K562 (cell line): ENCODE data around the gene ITPK1. TPM values are rescaled to one million over a fixed set of nuclear protein-coding genes. Genes with fewer than 3 reads are reported as not detected.

ENCODE experiments used
- ATAC-seq: fragments of 200-7000 bp; cut with Tn5 transposase; 3 replicates; pipeline ENCODE4 v1.9.1; 2020; ENCODE audit warnings: moderate library complexity
- BruUV-seq: library from RNA; stranded (reverse); fragments of 400-500 nt; replicated peaks from 2 replicates; lab custom pipeline; 2021; lab: Mats Ljungman, UMichigan
- CTCF ChIA-PET: fragments of 300-600 bp; formaldehyde crosslinking; extraction: SDS; loops from one replicate; lab custom pipeline; 2021; ENCODE audit warnings: low intra/inter-chr PET ratio; lab: Yijun Ruan, JAX
- POLR2A ChIA-PET: fragments of 300-600, 350-650 bp; sonication (Branson Sonifier 250); formaldehyde crosslinking; extraction: SDS; loops from one replicate; lab custom pipeline; 2021; ENCODE audit warnings: antibody characterized with exemption, inconsistent platforms; lab: Yijun Ruan, JAX
- DNase-seq, 4 experiments: peaks; one replicate each; pipeline versions ENCODE4 v3.0.0 to v3.0.0-alpha.2; 2011 to 2018; ENCODE audit warnings: low spot score in 3 of 4, mixed read lengths in 3 of 4; ENCODE audit errors: extremely low read depth in 1 of 4
- FAIRE-seq: peaks from 2 replicates; lab custom pipeline; 2011; peaks lifted over from hg19 to GRCh38; lab: Jason Lieb, UNC
- H2AFZ ChIP-seq: 2 replicates; pipeline ENCODE4 v1.6.0; 2011; ENCODE audit warnings: low read depth, low read length, control low read depth, inconsistent platforms
- H3K27ac ChIP-seq: fragments of 200-600 bp; 3 replicates; pipeline ENCODE4 v1.8.0; 2011; ENCODE audit warnings: low read depth, mild to moderate bottlenecking, control low read depth, inconsistent platforms, low read length, moderate library complexity, mixed read lengths; ENCODE audit errors: extremely low read depth
- H3K27me3 ChIP-seq, 2 experiments: fragments of 300-600 bp in 1 of 2; 2 replicates in 1 of 2; 3 replicates in 1 of 2; pipeline versions ENCODE4 v1.6.0 to v1.8.0; 2011; ENCODE audit warnings: inconsistent platforms in 2 of 2, low read length in 2 of 2, mild to moderate bottlenecking in 1 of 2, mixed read lengths in 1 of 2, moderate library complexity in 1 of 2; ENCODE audit not compliant: control insufficient read depth in 2 of 2, insufficient read depth in 2 of 2
- H3K36me3 ChIP-seq: fragments of 300-600 bp; 3 replicates; pipeline ENCODE4 v1.8.0; 2011; ENCODE audit warnings: mild to moderate bottlenecking, low read length, inconsistent platforms; ENCODE audit not compliant: control insufficient read depth, insufficient read depth
- H3K4me1 ChIP-seq, 2 experiments: fragments of 200-600 bp in 1 of 2; replicated peaks in 1 of 2; 2 replicates in 1 of 2; 3 replicates in 1 of 2; pipeline versions ENCODE4 v1.5.1 to v1.8.0; 2011; ENCODE audit warnings: inconsistent platforms in 2 of 2, low read length in 2 of 2, mild to moderate bottlenecking in 1 of 2, mixed read lengths in 1 of 2, moderate library complexity in 1 of 2; ENCODE audit not compliant: control insufficient read depth in 2 of 2, insufficient read depth in 2 of 2
- H3K4me2 ChIP-seq: 2 replicates; pipeline ENCODE4 v1.6.1; 2011; ENCODE audit warnings: low read length, control low read depth, inconsistent platforms, mixed read lengths; ENCODE audit not compliant: insufficient read depth
- H3K4me3 ChIP-seq: fragments of 200-600 bp; sonication (generic), shearing (Covaris generic); 2 replicates; pipeline ENCODE4 v1.5.1; 2016; ENCODE audit warnings: control low read depth, inconsistent platforms
- H3K79me2 ChIP-seq: fragments of 200-600 bp; 3 replicates; pipeline ENCODE4 v1.8.0; 2011; ENCODE audit warnings: low read length, inconsistent platforms; ENCODE audit not compliant: control insufficient read depth, insufficient read depth
- H3K9ac ChIP-seq, 2 experiments: 2 replicates each; pipeline versions ENCODE4 v1.6.0 to v1.6.1; 2011; ENCODE audit warnings: low read depth in 2 of 2, low read length in 2 of 2, control low read depth in 1 of 2, inconsistent platforms in 1 of 2, mild to moderate bottlenecking in 1 of 2, mixed read lengths in 1 of 2; ENCODE audit not compliant: insufficient read depth in 1 of 2
- H3K9me1 ChIP-seq: one replicate; pipeline ENCODE4 v1.6.0; 2011; ENCODE audit warnings: inconsistent platforms, mild to moderate bottlenecking, low read length, moderate library complexity; ENCODE audit not compliant: control insufficient read depth, insufficient read depth
- H3K9me3 ChIP-seq: replicated peaks from 2 replicates; pipeline ENCODE4 v1.5.1; 2011; ENCODE audit warnings: low read depth, low read length, inconsistent platforms; ENCODE audit not compliant: control insufficient read depth, insufficient read depth
- H4K20me1 ChIP-seq: replicated peaks from 2 replicates; pipeline ENCODE4 v1.6.1; 2011; ENCODE audit warnings: low read length, inconsistent platforms, mixed read lengths; ENCODE audit not compliant: control insufficient read depth, insufficient read depth
- THAP12 ChIP-seq: fragments of 250-450 bp; sonication (Bioruptor Pico); IDR thresholded peaks from 2 replicates; pipeline ENCODE4 v1.9.0; 2021; ENCODE audit warnings: mild to moderate bottlenecking, inconsistent platforms
- ZNF263 ChIP-seq: sonication (generic); formaldehyde crosslinking; IDR thresholded peaks from 2 replicates; pipeline ENCODE4 v1.8.0; 2022; ENCODE audit warnings: mild to moderate bottlenecking, missing genetic modification reagents, borderline replicate concordance
- WGBS: fragments of 100-300 bp; shearing (Covaris generic); methylation state at CpG from one replicate; pipeline ENCODE4 v1.1.6; 2016; ENCODE audit warnings: low coverage, mixed read lengths; ENCODE audit not compliant: insufficient coverage; ENCODE audit errors: missing lambda C conversion rate; 5-methylcytosine and 5-hydroxymethylcytosine counted together
- in situ Hi-C: fragments of 300-500 bp; cut with MboI; formaldehyde crosslinking; loops from 4 replicates; pipeline ENCODE4 v1.15.0; 2018; ENCODE audit warnings: inconsistent platforms, mixed read lengths
- intact Hi-C: fragments of 100-400 bp; cut with micrococcal nuclease; formaldehyde crosslinking; loops from 2 replicates; pipeline ENCODE4 v1.14.2; 2022
- polyA plus RNA-seq, 8 experiments: library from polyadenylated mRNA; depleted of rRNA in 4 of 8; stranded (reverse) in 5 of 8; unstranded in 3 of 8; fragments of >200 nt; fragmentation: Nextera tagmentation in 2 of 8; fragmentation: Illumina TruSeq in 1 of 8; extraction: Ambion mirVana in 2 of 8; extraction: Trizol in 1 of 8; gene quantifications; 2 replicates each; pipeline versions ENCODE4 v1.2.1 to v1.2.3, GENCODE V29; 2011 to 2014; ENCODE audit warnings: inconsistent platforms in 1 of 8, missing spikeins in 1 of 8
- total RNA-seq, 7 experiments: library from RNA; depleted of rRNA in 6 of 7; stranded (reverse); fragments of >200 nt in 6 of 7; fragmentation: Illumina TruSeq in 2 of 7; extraction: Trizol in 2 of 7; gene quantifications; 2 replicates each; pipeline versions ENCODE4 v1.2.1 to v1.2.3, GENCODE V29; 2011 to 2021; ENCODE audit warnings: low replicate concordance in 1 of 7

The ITPK1 gene
- total and polyA plus RNA-seq, 9 of the 15 experiments (the other 6 are each of a cell fraction or from before 2014, with no cell fraction given): 1.2 to 39.2 (median 23.0) TPM

GRCh38 chr14:92932448-92933395, 183.0 kb downstream of the ITPK1 start:
- no peak for FAIRE-seq
- Histone ChIP-seq H2AFZ (no peak overlapping the region), H3K9me3 (no peaks in the 10 kb centered on the region), H3K9ac (no peak overlapping the region), H3K4me3 (no peak overlapping the region), H3K27me3 (no peaks in the 10 kb centered on the region), H3K4me2 (no peak overlapping the region), H4K20me1 (no peaks in the 10 kb centered on the region; the same call in none of the 2 replicates), H3K36me3 (no peaks in the 10 kb centered on the region), H3K79me2 (no peaks in the 10 kb centered on the region), H3K27ac (no peak overlapping the region), H3K4me1 (peaks cover 0 to 3% of the 10 kb centered on the region in 2 experiments; a peak in 2 of 5 replicates), H3K9me1 (no peaks in the 10 kb centered on the region)
- intact Hi-C loops (no loop called here), in situ Hi-C loops (no loop called here)
- WGBS: 30% methylated on average over 5 of the region's 35 CpGs
- BruUV-seq: no TSS peak
- TF ChIP-seq THAP12 (no peak), ZNF263 (peak; percentile 72)
- no peak for DNase-seq
- ChIA-PET CTCF (no interaction called here), POLR2A (interaction anchor here (1.3 kb wide), 1 partner anchor 12 kb away, joined by 3 read pairs; no protein-coding TSS in a partner anchor)
- no peak for ATAC-seq
